ENCODE data around the gene SERPINA4. TPM values are rescaled to one million over a fixed set of nuclear protein-coding genes. Genes with fewer than 3 reads are reported as not detected.

Gene SERPINA4
- total and polyA plus RNA-seq, 2 of the 8 experiments (the other 6 are each of a cell fraction or from before 2014, with no cell fraction given) = not detected

DNA sequence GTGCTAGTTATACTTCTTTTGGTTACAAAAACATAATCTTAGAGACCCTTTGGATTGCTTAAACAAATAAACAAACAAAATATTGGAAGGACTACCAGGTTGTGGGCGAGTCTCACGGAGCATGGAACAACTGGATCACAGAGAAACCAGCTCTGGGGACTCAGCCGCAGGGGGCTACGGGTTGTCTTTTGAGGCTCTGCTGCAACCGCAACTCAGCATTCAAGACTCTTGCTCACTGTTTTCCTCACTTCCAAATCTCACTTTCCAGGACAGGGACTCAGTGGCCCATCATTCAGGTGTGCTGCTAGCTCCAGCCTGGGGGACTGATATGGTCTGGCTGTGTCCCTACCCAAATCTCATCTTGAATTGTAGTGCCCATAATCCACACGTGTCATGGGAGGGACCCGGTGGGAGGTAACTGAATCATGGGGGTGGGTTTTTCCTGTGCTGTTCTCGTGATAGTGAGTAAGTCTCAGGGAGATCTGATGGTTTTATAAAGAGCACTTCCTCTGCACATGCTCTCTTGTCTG, 14.0 kb upstream of the SERPINA4 start (continued):
- no peak for TF ChIP-seq CHD7 (IDR thresholded peaks at IDR 0.05; ENCODE audit: insufficient replicate concordance, low read length)
- TF ChIP-seq RNF2 (IDR thresholded peaks at IDR 0.05; ENCODE audit: borderline replicate concordance, low read depth, low read length, missing control alignments, poor library complexity, severe bottlenecking) = no peak
- no peak for TF ChIP-seq KDM4A (IDR thresholded peaks at IDR 0.05; ENCODE audit: low read depth, low read length, severe bottlenecking)
- no peak for TF ChIP-seq POLR2AphosphoS5 (IDR thresholded peaks at IDR 0.05; ENCODE audit: low read depth, low read length)
- TF ChIP-seq ATF2 (IDR thresholded peaks at IDR 0.05; ENCODE audit: low read length) = no peak
- TF ChIP-seq CTBP2 (IDR thresholded peaks at IDR 0.05; ENCODE audit: borderline replicate concordance, insufficient read depth, insufficient read length, low read length) = no peak
- TF ChIP-seq TBP (IDR thresholded peaks at IDR 0.05; ENCODE audit: low read depth, low read length) = no peak
- TF ChIP-seq RAD21 (IDR thresholded peaks at IDR 0.05 in 1 of 2, conservative IDR thresholded peaks at IDR 0.05 in 1 of 2; ENCODE audit: low read depth in 2 of 2, low read length in 2 of 2) = no peak

Data from H1 (cell line).